Measurements from ENCODE around the gene ADAP1.

DNA sequence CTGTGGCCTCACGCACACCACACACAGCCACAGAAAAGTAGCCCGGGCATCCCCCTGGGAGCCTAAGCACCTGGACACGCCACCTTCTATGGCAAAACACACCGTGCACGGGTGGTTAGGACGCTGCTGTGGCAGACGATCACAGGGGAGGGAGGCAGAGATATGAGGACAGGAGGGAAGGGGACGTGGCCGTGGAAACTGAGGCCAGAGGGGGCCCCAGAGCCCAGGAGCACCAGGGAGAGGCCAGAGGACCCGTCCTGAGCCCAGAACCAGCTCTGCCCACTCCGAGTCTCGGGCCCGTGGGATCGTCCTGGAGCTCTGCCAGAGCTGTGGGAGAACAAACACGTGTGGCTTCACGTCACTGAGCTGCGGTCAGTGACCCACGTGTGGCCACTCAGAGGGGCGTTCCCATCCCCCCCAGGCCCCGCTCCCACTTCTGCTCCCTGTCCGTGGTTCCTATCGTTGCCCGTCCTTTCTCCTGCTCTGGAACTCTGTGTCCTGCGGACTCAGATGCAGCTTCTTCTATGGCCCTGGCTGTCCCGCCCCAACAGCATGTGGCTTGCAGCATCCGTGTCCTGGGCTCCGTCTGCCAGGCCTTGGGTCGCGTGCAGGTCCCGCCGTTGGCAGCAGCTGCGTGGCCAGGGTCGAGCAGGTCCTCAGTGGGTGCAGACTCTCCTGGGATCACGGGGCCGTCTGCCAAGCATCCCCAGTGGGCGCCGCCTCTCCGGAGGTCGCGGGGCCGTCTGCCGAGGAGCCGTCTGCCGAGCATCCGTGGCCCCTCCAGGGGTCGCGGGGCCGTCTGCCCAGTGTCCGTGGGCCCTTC is 47.1 kb downstream of the ADAP1 start:
- TF ChIP-seq YY1 (IDR thresholded peaks at IDR 0.05; ENCODE audit: insufficient read depth, insufficient read length) (no peak), SUZ12 (IDR thresholded peaks at IDR 0.05; ENCODE audit: extremely low read depth, insufficient read depth, insufficient read length) (no peak)

Data from NT2/D1 (cell line).